SK-N-MC (cell line): ENCODE data around the gene ARMH1.
"Not testable (repeated sequence)": the region's sequence is repeated elsewhere in the genome, so short reads cannot be mapped to it uniquely, and the experiment has no call there.

Source experiments
- DNase-seq: peaks from one replicate; pipeline ENCODE4 v3.0.0-alpha.2; 2011; ENCODE audit warnings: low read depth, low spot score
- H3K27ac ChIP-seq: fragments of 200-600 bp; sonication (generic); 2 replicates; pipeline ENCODE4 v1.5.1; 2016; ENCODE audit warnings: mixed run types
- H3K36me3 ChIP-seq: fragments of 200-600 bp; sonication (generic); 2 replicates; pipeline ENCODE4 v1.6.1; 2017; ENCODE audit warnings: antibody characterized with exemption, low read length, mixed read lengths; ENCODE audit not compliant: insufficient read depth
- H3K4me3 ChIP-seq: fragments of 200-600 bp; sonication (generic); 2 replicates; pipeline ENCODE4 v1.5.1; 2016
- H3K9ac ChIP-seq: fragments of 200-600 bp; sonication (generic); 2 replicates; pipeline ENCODE4 v1.8.0; 2017; ENCODE audit warnings: mixed run types, mixed read lengths; ENCODE audit not compliant: insufficient read length
- H3K9me3 ChIP-seq: fragments of 200-600 bp; sonication (generic); 2 replicates; pipeline ENCODE4 v1.6.1; 2017; ENCODE audit warnings: low read depth, mild to moderate bottlenecking, antibody characterized with exemption, low read length, moderate library complexity, mixed read lengths
- EZH2 ChIP-seq: fragments of 200-600 bp; sonication (generic); IDR thresholded peaks from one replicate; pipeline ENCODE4 v1.6.1; 2017; ENCODE audit warnings: antibody characterized with exemption
- FOXP2 ChIP-seq: optimal IDR thresholded peaks from 2 replicates; pipeline ENCODE3; 2011; ENCODE audit warnings: mild to moderate bottlenecking, moderate library complexity; ENCODE audit not compliant: insufficient read depth; ENCODE audit errors: extremely low read length, control extremely low read depth
- POLR2AphosphoS5 ChIP-seq: IDR thresholded peaks from 2 replicates; pipeline ENCODE4 v1.6.1; 2012; ENCODE audit warnings: mild to moderate bottlenecking, low read depth, low read length, borderline replicate concordance

ARMH1 gene

DNA sequence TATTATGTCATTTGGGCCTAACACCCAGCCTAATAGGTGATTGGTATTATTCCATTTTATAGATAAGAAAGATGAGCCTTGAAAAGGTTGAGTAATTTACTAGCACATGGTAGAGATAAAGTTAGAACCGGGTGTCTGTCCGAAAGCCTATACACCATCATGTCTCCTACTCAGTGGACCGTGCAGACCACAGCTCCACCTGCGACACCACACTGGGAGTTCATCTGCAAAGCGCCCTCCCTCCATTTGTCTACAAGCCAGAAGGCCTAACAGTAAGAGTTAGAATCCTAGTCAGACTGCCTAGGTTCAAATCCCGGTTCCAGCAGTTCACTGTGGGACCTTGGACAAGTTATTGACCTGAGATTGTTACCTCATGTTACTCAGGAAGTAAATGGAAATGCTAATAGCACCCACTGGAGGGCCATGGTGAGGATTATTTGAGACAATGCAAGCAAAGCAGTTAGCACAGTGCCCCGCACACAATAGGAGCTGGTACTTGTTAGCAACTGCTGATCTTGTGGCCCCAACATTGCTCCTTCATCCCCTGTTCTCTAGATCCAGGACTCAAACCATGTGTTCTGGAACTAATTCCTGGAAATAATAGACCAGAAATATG, 20.5 kb downstream of the ARMH1 start:
- H3K27ac ChIP-seq: no peak overlapping the region
- TF ChIP-seq POLR2AphosphoS5: no peak
- TF ChIP-seq EZH2: no peak
- TF ChIP-seq FOXP2: no peak
- no peaks in the 10 kb centered on the region for H3K36me3 ChIP-seq
- no peak overlapping the region for H3K4me3 ChIP-seq
- H3K9me3 ChIP-seq: no peaks in the 10 kb centered on the region
- H3K9ac ChIP-seq: no peak overlapping the region
- DNase-seq: no peak

DNA sequence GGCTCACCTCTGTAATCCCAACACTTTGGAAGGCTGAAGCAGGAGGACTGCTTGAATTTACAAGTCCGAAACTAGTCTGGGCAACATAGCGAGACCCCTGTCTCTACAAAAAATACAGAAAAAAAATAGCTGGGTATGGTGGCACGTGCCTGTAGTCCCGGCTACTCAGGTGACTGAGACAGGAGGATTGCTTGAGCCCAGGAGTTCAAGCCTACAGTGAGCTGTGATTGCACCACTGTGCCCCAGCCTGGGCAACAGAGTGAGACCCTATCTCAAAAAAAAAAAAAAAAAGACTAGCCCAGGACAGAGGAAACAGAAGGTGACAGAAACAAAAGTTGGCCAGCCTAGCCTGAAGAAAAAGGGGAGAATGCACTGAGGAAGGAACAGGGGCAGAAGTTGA, 21.2 kb downstream of the ARMH1 start:
- no peaks in the 10 kb centered on the region for H3K36me3 ChIP-seq
- no peaks in the 10 kb centered on the region for H3K9me3 ChIP-seq
- H3K27ac ChIP-seq: no peak overlapping the region
- H3K9ac ChIP-seq: no peak overlapping the region
- TF ChIP-seq FOXP2: no peak
- TF ChIP-seq POLR2AphosphoS5: no peak
- no peak for TF ChIP-seq EZH2
- H3K4me3 ChIP-seq: no peak overlapping the region
- DNase-seq: no peak

DNA sequence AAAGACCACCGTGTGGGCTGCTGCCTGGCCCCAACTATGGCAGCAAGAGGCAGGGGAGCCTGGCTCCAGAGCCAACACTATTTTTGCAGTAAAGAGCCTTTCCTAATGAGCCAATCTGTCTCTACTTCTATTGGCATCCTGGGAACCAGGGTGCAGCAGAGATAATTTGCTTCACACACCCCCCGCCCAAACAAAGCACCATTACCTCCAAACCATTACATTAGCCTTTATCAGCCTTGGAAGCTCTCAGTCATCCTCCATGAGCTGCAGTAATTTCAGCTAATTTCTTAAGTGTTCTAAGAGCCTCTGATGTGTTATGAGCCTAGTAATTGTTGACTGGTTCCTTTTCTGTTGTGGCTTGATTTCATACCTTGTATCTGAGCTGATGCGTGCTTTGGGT, 21.6 kb downstream of the ARMH1 start:
- TF ChIP-seq EZH2 (no peak), POLR2AphosphoS5 (no peak), FOXP2 (no peak)
- H3K4me3 ChIP-seq: no peak overlapping the region
- H3K36me3 ChIP-seq: no peaks in the 10 kb centered on the region
- no peak overlapping the region for H3K27ac ChIP-seq
- DNase-seq: no peak
- no peak overlapping the region for H3K9ac ChIP-seq
- H3K9me3 ChIP-seq: no peaks in the 10 kb centered on the region

DNA sequence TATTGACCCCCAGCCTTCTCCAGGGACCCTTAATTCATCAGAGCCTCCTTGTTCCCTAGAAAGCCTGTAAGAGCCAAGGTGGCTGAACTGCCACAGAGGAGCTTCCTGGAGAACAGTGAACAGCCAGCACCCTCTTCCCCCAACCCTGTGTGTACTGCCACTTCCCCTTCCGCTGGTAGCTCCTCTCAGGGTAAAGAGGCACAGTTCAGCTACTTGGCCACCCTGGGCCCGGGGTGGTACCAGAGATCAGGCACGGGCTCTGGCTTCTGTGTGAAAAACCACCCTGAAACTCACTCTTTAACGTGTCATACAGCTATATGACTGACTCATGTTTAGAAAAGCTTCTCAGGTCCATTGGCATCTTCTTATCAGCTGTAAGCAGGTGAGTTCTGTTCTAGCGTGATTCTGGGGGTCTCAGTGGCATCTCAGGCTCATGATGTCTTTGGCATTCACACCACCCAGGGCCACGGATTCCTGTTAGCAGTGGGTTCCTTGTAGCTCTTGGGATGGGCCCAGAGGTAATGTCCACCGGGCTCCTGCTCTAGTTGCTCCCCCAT, 22.4 kb downstream of the ARMH1 start:
- H3K4me3 ChIP-seq: no peak overlapping the region
- H3K36me3 ChIP-seq: no peaks in the 10 kb centered on the region
- no peak for TF ChIP-seq POLR2AphosphoS5
- TF ChIP-seq FOXP2: no peak
- no peak for TF ChIP-seq EZH2
- no peaks in the 10 kb centered on the region for H3K9me3 ChIP-seq
- DNase-seq: no peak
- no peak overlapping the region for H3K9ac ChIP-seq
- H3K27ac ChIP-seq: no peak overlapping the region

DNA sequence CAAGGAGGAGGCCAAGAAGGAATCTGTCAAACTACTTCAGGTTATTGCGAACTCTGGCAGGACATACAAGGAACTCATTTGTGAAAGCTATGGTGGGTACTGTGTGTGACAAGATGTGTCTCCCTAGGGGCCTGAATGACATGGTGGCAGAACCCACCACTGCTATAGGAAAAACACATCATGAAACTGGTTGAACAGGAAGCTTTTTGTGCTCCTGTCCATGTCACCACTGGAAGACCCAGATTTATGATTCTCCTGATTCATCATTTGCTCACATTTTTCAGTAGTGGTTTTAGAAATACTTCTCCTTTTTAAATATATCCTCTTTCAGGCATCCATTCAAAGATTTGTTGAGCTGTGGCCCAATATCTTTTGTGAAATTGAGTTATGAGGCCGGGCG, 23.6 kb downstream of the ARMH1 start:
- H3K27ac ChIP-seq: no peak overlapping the region
- TF ChIP-seq POLR2AphosphoS5 (no peak), FOXP2 (no peak), EZH2 (no peak)
- no peaks in the 10 kb centered on the region for H3K36me3 ChIP-seq
- no peak for DNase-seq
- H3K9me3 ChIP-seq: no peaks in the 10 kb centered on the region
- no peak overlapping the region for H3K9ac ChIP-seq
- no peak overlapping the region for H3K4me3 ChIP-seq

DNA sequence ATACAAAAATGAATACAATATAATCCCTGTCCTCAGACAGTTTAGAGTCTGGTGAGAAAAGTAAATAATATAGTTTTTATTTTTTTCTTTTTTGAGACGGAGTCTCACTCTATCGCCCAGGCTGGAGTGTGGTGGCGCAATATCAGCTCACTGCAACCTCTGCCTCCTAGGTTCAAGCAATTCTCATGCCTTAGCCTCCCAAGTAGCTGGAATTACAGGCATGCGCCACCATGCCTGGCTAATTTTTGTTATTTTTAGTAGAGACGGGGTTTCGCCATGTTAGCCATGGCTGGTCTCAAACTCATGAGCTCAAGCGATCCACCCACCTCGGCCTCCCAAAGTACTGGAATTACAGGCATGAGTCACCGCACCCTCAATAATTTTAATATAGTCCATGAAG, 24.9 kb downstream of the ARMH1 start:
- H3K36me3 ChIP-seq, DNase-seq, H3K27ac ChIP-seq, H3K9ac ChIP-seq, H3K9me3 ChIP-seq, H3K4me3 ChIP-seq: not testable (repeated sequence)

DNA sequence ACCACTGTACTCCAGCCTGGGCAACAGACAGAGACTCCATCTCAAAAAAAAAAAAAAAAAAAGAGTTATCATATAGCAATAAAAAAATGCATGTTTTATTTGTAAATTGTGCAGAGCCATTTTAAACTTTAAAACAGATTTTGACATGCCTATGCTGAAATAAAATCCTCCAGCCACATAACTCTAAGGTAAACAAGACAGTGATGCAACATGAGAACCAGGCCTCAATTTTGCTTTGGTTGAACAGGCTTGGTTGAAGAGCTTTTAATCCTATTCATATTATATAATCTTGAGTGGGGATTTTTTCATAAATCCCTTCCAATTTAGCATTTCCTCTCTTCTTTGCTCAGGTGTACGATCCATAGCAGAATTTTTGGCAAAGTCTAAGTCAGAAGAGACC, 26.1 kb downstream of the ARMH1 start:
- Histone ChIP-seq H3K9me3 (no peaks in the 10 kb centered on the region), H3K36me3 (no peaks in the 10 kb centered on the region), H3K9ac (no peak overlapping the region), H3K27ac (no peak overlapping the region), H3K4me3 (no peak overlapping the region)
- no peak for TF ChIP-seq POLR2AphosphoS5
- TF ChIP-seq EZH2: no peak
- TF ChIP-seq FOXP2: no peak
- no peak for DNase-seq

DNA sequence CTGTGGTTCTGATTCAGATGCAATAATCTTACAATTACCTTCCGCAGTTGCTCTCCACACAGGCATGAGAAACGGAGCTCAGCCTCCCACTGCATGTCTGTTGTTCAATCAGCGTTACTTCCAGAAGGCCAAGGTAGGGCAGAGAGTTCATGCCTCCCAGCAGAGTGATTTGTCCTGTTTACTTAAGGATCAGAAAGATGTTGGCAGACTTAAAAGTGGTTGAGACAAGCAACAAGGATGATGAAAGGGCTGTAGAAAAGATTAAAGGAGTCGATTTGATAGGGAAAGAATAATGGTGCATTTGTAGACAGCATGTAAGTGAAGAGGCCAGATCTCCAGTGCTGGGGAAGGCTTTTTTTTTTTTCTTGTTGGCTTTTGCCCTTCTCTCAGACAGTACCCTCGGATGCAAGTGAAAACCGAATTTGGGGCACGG, 26.6 kb downstream of the ARMH1 start:
- H3K27ac ChIP-seq: no peak overlapping the region
- H3K4me3 ChIP-seq: no peak overlapping the region
- TF ChIP-seq POLR2AphosphoS5 (no peak), EZH2 (no peak), FOXP2 (no peak)
- no peak overlapping the region for H3K9ac ChIP-seq
- DNase-seq: no peak
- H3K36me3 ChIP-seq: no peaks in the 10 kb centered on the region
- H3K9me3 ChIP-seq: no peaks in the 10 kb centered on the region

DNA sequence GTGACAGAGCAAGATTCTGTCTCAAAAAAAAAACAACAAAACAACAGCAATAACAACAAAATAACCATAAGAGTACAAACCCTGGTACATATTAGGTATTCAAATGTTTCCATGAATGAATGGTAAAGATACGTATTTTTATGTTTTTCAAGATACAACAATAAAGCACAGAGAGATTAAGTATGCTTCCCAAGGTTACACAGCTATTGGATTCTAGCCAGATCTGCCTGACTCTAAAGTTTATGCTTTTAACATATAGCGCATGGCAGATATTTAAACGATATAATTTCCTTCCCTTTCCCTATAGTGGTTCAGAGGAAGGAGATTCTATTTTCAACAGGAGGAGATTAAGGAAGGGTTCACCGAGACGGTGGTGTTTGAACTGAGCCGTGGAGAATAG, 31.0 kb downstream of the ARMH1 start:
- no peak overlapping the region for H3K27ac ChIP-seq
- H3K36me3 ChIP-seq: no peaks in the 10 kb centered on the region
- DNase-seq: no peak
- 0 out of 2 replicates have a peak, but pooled peaks cover 2% of the 10 kb centered on the region for H3K9me3 ChIP-seq
- H3K9ac ChIP-seq: no peak overlapping the region
- TF ChIP-seq POLR2AphosphoS5 (no peak), FOXP2 (no peak), EZH2 (no peak)
- H3K4me3 ChIP-seq: no peak overlapping the region
